Cardiac fibroblast (primary cell): ENCODE data around the gene C6orf136.

ENCODE experiments used
- DNase-seq, 2 donors: peaks; one replicate each; pipeline versions ENCODE4 v3.0.0 to v3.0.0-alpha.2; 2010; ENCODE audit warnings: low read depth in 2 of 2
- H3K4me3 ChIP-seq, 2 donors: replicated peaks in 1 of 2; 1 replicate in 1 of 2; 2 replicates in 1 of 2; pipeline ENCODE4 v1.5.1; 2011; ENCODE audit warnings: low read depth in 2 of 2, low read length in 2 of 2, mild to moderate bottlenecking in 2 of 2, moderate library complexity in 1 of 2
- TF ChIP-seq, protein P1 (sequence below): IDR thresholded peaks from one replicate; pipeline ENCODE4 v1.5.1; 2011; ENCODE audit warnings: low read depth, mild to moderate bottlenecking, low read length, inconsistent platforms

The C6orf136 gene

DNA sequence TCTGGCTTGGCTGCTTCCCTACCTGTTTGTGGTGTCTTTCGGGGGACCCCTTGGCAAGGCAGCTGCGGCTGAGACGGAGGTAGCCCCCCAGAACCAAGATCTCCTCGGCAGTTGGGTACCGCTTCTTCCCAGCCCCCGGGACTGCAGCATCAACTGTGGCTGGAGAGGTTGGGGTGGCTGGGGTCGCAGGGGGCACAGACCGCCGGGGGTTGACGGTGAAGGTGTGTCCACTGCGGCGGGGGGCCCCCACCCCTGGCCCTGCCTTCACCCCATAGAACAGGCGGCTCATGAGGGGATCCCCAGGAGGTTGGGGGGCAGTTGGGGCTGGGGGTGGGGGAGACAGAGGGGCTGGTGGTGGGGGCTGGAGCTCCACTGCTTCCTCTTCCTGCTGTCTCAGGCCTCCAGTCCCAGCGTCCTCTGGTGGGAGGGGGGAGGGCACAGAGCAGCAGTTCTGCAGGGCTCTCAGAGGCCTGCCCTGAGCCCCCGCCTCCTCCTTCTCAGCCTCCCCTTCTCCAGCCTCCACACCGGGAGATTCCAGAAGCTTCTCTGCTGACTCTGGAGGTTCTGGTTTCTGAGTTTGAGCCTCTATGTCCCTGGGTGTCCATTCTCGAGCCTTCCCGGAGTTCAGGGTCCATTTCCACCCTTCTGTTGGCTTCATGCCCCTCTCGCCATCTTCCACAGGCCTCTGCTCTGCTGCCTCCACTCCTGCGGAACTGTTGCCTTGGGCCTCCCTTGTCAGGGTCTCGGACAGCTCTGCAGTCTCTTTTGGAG is 37.6 kb downstream of the C6orf136 start:
- peak; percentile 47 to 62 for DNase-seq
- TF ChIP-seq, protein P1, sequence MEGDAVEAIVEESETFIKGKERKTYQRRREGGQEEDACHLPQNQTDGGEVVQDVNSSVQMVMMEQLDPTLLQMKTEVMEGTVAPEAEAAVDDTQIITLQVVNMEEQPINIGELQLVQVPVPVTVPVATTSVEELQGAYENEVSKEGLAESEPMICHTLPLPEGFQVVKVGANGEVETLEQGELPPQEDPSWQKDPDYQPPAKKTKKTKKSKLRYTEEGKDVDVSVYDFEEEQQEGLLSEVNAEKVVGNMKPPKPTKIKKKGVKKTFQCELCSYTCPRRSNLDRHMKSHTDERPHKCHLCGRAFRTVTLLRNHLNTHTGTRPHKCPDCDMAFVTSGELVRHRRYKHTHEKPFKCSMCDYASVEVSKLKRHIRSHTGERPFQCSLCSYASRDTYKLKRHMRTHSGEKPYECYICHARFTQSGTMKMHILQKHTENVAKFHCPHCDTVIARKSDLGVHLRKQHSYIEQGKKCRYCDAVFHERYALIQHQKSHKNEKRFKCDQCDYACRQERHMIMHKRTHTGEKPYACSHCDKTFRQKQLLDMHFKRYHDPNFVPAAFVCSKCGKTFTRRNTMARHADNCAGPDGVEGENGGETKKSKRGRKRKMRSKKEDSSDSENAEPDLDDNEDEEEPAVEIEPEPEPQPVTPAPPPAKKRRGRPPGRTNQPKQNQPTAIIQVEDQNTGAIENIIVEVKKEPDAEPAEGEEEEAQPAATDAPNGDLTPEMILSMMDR = no peak
- peak overlapping the region; percentile 85 to 94 for H3K4me3 ChIP-seq

DNA sequence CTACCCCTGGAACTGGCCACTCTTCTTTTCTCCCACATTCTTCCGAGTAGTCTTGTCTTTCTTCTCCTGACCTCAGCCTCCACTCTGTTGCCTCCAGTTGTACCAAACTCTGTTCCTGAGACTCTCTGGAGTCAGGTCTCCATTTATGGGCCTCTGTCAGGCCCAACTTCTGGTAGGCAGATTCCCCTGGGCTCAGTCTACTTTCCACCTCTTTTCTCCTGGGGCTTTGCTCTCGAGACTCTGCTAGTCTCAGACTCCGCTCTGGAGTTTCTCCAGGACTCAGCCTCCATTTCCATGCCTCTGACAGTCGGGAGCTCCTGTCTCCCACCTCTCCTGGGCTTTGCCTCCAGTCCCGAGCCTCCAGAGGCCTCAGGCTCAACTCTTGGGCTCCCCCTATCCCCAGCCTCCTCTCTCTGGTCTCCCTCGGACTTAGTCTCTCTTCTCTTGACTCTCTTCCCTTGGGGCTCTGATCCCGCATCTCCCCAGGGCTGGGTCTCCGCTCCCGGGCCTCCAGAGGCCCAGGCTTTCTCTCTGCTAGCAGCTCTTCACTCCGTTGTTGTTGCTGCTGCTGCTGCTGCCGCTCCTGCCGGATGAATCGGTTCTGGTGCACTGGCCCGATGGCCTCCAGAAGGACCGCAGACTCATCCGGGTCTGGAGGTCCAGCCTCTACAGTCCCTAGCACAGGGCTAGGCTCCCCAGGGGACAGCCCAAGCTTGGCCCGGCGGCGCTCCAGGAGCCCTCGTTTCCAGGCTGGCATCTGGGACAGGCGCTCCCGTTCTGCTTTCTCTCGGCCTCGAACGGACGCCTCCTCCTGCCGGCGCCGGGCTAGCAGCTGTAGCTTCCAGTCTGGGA is 38.5 kb downstream of the C6orf136 start:
- peak; percentile 33 to 55 for DNase-seq
- TF ChIP-seq, protein P1 = peak; percentile 31
- H3K4me3 ChIP-seq = peak overlapping the region; percentile 85 to 94

DNA sequence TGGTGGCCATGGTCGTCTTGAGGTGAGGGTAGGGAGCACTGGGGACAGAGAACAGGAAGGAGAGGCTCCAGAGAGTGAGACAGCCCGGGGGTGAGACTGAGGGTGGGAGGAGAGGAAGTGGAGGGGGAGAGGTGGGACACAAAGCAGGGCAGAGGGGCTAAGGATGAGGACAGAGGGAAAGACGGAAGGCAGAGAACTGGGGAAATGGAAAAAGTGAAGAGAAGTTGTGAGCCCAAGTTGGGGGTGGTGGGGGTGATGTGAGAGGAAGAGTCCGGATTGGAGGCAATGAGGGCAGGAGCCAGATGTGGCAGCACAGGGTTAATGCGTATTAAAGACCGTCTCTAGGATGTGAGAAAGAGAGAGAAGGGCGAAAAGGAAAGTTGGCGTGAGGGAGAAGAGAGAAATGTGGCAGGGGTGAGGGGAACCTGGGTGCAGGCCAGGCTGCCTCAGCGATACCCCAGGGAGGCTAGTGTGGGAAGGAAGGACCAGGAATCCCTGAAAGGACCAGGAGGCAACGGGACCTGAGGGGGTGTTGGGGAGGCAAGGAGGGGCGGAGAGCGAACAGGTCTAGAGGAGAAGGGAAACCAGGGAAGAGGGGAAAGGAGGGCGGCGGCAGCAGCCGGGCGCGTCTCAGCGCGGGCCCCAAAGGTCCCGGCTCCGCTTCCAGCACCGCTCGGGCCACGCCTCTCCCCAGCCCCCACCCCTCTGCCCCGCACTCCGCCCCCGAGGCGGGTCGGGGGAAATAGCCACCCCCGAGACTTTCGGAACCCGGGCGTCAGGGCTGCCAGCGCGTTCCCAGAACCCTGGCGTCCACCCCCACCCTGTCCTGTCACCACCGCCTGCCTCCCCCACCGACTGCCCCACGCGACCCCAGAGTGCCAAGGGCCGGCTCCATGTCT is 39.3 kb downstream of the C6orf136 start, which contains the start of gene PPP1R18:
TSS of gene PPP1R18 (minus strand) at position 637 of the 899 bp plus-strand sequence. CDS start at position 10, 627 bp downstream.
- TF ChIP-seq, protein P1 = no peak
- peak; percentile 74 to 77 for DNase-seq
- peak within 1 kb of the TSS; percentile 85 to 94 for H3K4me3 ChIP-seq

DNA sequence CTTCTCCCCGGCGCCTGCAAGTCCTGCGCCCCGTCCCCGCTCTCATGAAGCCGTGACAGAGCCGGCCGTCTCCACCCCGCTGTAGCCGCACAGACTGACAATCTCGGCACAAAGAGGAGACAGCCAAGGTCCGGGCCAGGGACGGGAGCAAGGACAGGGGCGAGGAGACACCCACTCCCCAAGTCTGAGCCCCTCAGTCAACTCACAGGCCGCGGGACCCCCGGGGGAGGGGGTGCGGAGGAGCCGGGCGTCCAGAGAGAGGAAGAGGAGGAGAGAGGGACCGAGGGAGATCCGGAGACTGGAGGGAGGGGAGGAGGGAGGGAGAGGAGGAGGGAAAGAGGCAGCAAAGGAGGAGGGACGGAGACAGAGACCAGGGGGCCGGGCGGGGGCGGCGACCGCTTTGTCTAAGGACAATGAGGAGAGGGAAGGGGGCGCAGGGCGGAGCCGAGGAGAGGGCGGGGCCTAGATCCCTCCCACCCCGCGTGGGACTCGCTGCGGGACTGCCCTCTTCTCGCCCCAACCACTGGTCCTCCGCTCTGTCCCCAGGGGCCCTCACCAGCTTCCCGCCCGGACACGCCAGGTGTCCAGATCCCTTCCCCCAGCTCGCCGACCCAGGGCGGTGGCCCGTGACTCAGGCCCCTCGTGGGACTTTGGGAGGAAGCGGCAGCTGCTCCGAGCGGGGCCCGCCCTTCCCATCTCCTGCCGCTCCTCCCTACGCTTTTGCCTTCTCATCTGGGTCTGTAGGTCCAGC is 40.1 kb downstream of the C6orf136 start:
- TF ChIP-seq, protein P1 = no peak
- peak; percentile 98 to 100 for DNase-seq
- H3K4me3 ChIP-seq = peak overlapping the region; percentile 85 to 94

DNA sequence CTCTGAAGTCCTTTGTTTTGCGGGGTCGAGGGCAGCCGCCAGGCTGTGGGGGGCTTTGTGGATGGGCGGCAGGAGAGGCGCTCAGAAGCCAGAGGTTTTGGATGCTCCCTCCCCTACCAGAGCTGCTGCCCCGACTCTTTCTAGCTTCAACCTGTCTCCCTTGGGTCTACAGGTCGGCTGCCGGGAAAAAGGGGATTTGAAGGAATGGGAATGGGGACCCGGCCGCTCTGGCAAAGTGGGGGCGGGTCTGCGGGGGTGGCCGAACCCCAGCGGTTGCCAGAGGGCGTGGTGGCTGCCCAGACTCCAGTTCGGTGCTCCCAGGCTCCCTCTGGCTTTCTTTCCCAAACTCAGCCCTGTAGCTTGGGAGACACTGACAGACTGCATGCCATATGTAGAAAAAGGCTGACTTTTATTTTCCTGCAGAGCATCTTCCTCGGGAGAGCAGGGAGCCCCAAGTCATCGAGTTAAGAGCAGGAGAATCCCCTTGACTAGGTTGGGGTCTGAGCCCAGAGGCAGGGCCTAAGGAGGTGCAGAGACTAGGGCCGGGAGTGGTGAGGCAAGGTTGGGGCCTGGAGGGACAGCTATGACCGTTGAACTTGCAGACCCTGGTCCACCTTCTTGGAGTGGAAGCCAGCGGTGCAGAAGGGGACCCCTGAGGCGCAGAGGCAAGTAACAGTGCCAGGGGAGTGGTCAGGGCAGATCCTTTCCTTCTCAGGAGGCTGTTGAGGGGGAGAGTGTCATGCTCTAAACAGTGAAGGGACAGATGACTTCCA is 40.9 kb downstream of the C6orf136 start:
- H3K4me3 ChIP-seq = peak overlapping the region; percentile 85 to 94
- peak; percentile 51 to 60 for DNase-seq
- TF ChIP-seq, protein P1 = peak; percentile 39
